BLaER1 treated with 17β-estradiol and CSF1 and Interleukin-3, amounts not matched to agents 10 nM and 100 nM (cell line): Measurements from ENCODE around the gene COL26A1.
A peak's percentile ranks its signal among the peaks of the same experiment; 100 is the strongest.

Experiments
- H3K27ac ChIP-seq, 11 experiments: shearing (Covaris generic); formaldehyde crosslinking; 2 replicates each; pipeline ENCODE4 v1.8.1; 2022
- H3K27me3 ChIP-seq, 11 experiments: shearing (Covaris generic); formaldehyde crosslinking; 2 replicates each; pipeline ENCODE4 v1.8.1; 2022
- H3K36me3 ChIP-seq, 11 experiments: shearing (Covaris generic); formaldehyde crosslinking; 2 replicates each; pipeline ENCODE4 v1.8.1; 2022
- H3K4me1 ChIP-seq, 10 experiments: shearing (Covaris generic); formaldehyde crosslinking; 2 replicates each; pipeline ENCODE4 v1.8.1; 2022
- H3K4me2 ChIP-seq, 11 experiments: shearing (Covaris generic); formaldehyde crosslinking; 2 replicates each; pipeline ENCODE4 v1.8.1; 2022
- H3K4me3 ChIP-seq, 10 experiments: shearing (Covaris generic); formaldehyde crosslinking; 2 replicates each; pipeline ENCODE4 v1.8.1; 2022
- H3K9ac ChIP-seq, 11 experiments: shearing (Covaris generic); formaldehyde crosslinking; 2 replicates each; pipeline ENCODE4 v1.8.1; 2022
- H3K9me3 ChIP-seq, 11 experiments: shearing (Covaris generic); formaldehyde crosslinking; replicated peaks in 1 of 11; 2 replicates each; pipeline ENCODE4 v1.8.1; 2022
- H4K20me1 ChIP-seq, 11 experiments: shearing (Covaris generic); formaldehyde crosslinking; 2 replicates each; pipeline ENCODE4 v1.8.1; 2022
- Cebpa-rat ChIP-seq, 11 experiments: shearing (Covaris generic); IDR thresholded peaks; 2 replicates each; pipeline ENCODE4 v1.8.1; 2022

Gene COL26A1

GRCh38 chr7:101575721-101576120 is 213.0 kb downstream of the COL26A1 start:
- H3K4me2 ChIP-seq: peak overlapping the region in 9 of 11 experiments; percentile 3 to 46 (median 25); a peak in 8 of 22 replicates
- no peak overlapping the region for H3K27ac ChIP-seq
- TF ChIP-seq Cebpa-rat (IDR thresholded peaks at IDR 0.05): no peak

GRCh38 chr7:101576998-101577397 is 214.3 kb downstream of the COL26A1 start:
- H3K9me3 ChIP-seq: peaks cover 28 to 51% (median 34%) of the 10 kb centered on the region in 11 experiments
- H3K27ac ChIP-seq: no peak overlapping the region
- H3K4me1 ChIP-seq: peaks cover 0 to 17% (median 12%) of the 10 kb centered on the region in 10 experiments; a peak in 16 of 20 replicates
- no peak overlapping the region for H3K4me2 ChIP-seq
- H3K27me3 ChIP-seq: no peaks in the 10 kb centered on the region
- no peak overlapping the region for H3K9ac ChIP-seq
- no peaks in the 10 kb centered on the region for H4K20me1 ChIP-seq
- H3K36me3 ChIP-seq: no peaks in the 10 kb centered on the region
- no peak overlapping the region for H3K4me3 ChIP-seq
- TF ChIP-seq Cebpa-rat (IDR thresholded peaks at IDR 0.05): no peak

More at GRCh38 chr7:101575721-101576120, 213.0 kb downstream of the COL26A1 start:
- Histone ChIP-seq H3K9me3 (peaks cover 35 to 59% (median 42%) of the 10 kb centered on the region in 11 experiments), H3K4me3 (no peak overlapping the region), H3K9ac (no peak overlapping the region), H3K27me3 (no peaks in the 10 kb centered on the region), H3K36me3 (no peaks in the 10 kb centered on the region), H3K4me1 (peaks cover 0 to 17% (median 12%) of the 10 kb centered on the region in 10 experiments; a peak in 16 of 20 replicates), H4K20me1 (no peaks in the 10 kb centered on the region)

GRCh38 chr7:101578552-101578951 is 215.9 kb downstream of the COL26A1 start:
- Histone ChIP-seq H3K27me3 (no peaks in the 10 kb centered on the region), H3K4me1 (peaks cover 0 to 17% (median 12%) of the 10 kb centered on the region in 10 experiments; a peak in 16 of 20 replicates), H4K20me1 (no peaks in the 10 kb centered on the region), H3K4me3 (no peak overlapping the region), H3K4me2 (no peak overlapping the region), H3K27ac (no peak overlapping the region), H3K9me3 (peaks cover 18 to 45% (median 30%) of the 10 kb centered on the region in 11 experiments), H3K36me3 (no peaks in the 10 kb centered on the region), H3K9ac (no peak overlapping the region)
- no peak for TF ChIP-seq Cebpa-rat (IDR thresholded peaks at IDR 0.05)

DNA sequence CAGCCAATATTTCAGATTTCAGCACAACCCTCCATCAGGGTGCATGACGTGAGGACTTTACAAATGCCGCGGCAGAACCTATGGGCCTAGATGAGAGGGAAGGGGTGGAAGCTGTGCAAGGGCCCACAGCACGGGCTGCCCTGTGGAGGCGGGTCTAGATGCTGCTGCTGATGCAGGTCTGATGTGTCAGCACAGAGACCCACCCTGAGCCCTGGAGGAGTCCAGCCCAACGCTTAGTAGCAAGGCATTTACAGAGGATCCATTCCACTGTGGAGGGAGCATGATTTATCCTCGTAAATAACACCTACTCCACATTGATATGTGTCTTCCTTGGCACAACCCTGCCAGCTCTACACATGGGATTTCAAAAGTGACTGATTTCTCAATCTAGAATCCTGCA is 217.9 kb downstream of the COL26A1 start:
- Histone ChIP-seq H3K9me3 (peaks cover 11 to 38% (median 25%) of the 10 kb centered on the region in 11 experiments; a peak in 20 of 22 replicates), H3K4me1 (peaks cover 0 to 9% (median 5%) of the 10 kb centered on the region in 10 experiments; a peak in 15 of 20 replicates), H3K27me3 (no peaks in the 10 kb centered on the region), H3K36me3 (no peaks in the 10 kb centered on the region), H3K4me3 (no peak overlapping the region), H4K20me1 (no peaks in the 10 kb centered on the region), H3K4me2 (no peak overlapping the region), H3K27ac (no peak overlapping the region), H3K9ac (no peak overlapping the region)
- TF ChIP-seq Cebpa-rat (IDR thresholded peaks at IDR 0.05): no peak

DNA sequence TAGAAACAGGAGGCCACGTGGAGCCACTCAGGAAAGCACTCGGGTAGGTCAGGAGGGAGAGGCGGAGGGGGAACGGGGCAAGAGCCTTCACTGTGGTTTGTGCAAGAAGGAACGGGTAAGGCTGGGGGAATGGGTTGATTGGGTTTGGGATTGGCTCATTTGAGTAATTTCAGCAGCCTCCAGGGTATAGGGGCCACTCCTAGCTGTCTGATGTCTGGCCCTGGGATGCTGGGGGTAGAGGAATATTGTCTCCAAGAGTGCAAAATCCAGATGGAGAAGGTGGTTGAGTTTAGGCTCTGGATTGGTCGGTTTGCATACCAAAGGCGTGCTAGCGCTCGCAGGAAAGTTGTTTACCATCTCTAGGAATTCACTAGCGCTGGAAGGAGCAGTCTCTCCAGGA is 219.2 kb downstream of the COL26A1 start:
- no peak overlapping the region for H3K4me3 ChIP-seq
- no peaks in the 10 kb centered on the region for H3K27me3 ChIP-seq

DNA sequence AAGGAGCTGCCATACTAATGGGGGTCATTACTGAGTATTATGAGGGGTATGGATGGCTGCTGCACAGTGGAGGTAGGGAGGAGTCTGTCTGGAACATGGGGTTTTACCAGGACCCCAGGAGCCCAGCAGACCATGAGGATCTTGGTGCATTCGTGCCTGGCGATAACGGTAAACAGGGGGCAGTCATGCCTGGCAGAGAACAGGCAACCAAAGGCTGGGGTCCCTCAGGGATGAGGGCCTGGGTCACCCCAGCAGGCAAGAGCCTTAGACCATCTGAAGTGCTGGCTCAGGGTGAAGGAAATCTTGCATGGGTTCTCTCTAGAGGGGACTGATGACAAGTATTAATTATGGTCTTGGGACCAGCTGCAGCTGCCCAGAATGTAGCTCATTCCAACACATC is 220.3 kb downstream of the COL26A1 start:
- Histone ChIP-seq H3K27me3 (no peaks in the 10 kb centered on the region), H3K9me3 (peaks cover 6 to 38% (median 18%) of the 10 kb centered on the region in 11 experiments; a peak in 19 of 22 replicates), H3K4me2 (no peak overlapping the region), H3K27ac (no peak overlapping the region), H4K20me1 (no peaks in the 10 kb centered on the region), H3K4me1 (peaks cover 0 to 6% (median 0%) of the 10 kb centered on the region in 10 experiments; a peak in 1 of 20 replicates), H3K4me3 (no peak overlapping the region), H3K36me3 (no peaks in the 10 kb centered on the region), H3K9ac (no peak overlapping the region)
- no peak for TF ChIP-seq Cebpa-rat (IDR thresholded peaks at IDR 0.05)

More for the DNA sequence above, 219.2 kb downstream of the COL26A1 start:
- Histone ChIP-seq H3K9ac (no peak overlapping the region), H3K4me1 (peaks cover 0 to 6% (median 0%) of the 10 kb centered on the region in 10 experiments; a peak in 1 of 20 replicates), H3K4me2 (no peak overlapping the region), H3K27ac (no peak overlapping the region), H4K20me1 (no peaks in the 10 kb centered on the region), H3K36me3 (no peaks in the 10 kb centered on the region), H3K9me3 (peaks cover 11 to 38% (median 23%) of the 10 kb centered on the region in 11 experiments; a peak in 20 of 22 replicates)
- no peak for TF ChIP-seq Cebpa-rat (IDR thresholded peaks at IDR 0.05)

GRCh38 chr7:101586078-101586905 is 223.6 kb downstream of the COL26A1 start:
- H3K36me3 ChIP-seq: no peaks in the 10 kb centered on the region
- H3K9me3 ChIP-seq: peaks cover 3 to 21% (median 10%) of the 10 kb centered on the region in 11 experiments; a peak in 17 of 22 replicates

DNA sequence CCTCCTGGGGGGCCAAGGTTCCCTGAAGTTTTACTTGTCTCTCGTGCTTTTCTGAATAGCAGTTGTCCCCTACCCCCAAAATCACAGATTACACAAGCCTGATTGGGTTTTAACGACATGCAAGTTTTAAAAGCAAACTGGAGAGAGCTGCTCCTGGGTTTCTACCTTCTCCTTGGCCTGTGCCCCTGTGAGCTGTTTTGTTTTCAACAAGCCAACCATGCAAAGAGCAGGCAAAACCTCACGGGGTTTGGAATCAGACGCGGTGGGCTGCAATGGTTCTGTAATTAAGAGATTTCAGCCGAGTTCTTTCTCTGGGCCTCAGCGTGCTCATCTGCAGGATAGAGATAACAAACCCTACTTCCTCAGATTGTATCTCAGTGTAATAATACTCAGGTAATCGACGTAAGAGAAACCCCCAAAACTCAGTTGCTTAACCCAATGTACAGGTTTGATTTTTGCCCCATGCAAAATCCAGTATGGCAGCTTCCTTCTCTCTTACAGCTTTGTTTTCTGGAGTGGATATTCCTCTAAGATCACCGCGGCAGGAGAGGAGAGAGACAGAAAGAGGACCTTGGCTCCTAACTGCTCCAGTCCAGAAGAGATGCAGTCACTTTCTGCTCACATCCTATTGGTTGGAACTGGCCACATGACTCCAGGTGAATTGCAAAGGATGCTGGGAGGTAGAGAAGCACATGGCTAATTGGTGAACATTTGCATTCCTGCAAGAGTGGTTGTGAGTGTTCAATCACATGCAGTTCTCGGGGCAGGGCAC is 224.4 kb downstream of the COL26A1 start:
- H3K4me1 ChIP-seq: peaks cover 0 to 7% (median 0%) of the 10 kb centered on the region in 10 experiments; a peak in 2 of 20 replicates
- no peak overlapping the region for H3K9ac ChIP-seq
- no peaks in the 10 kb centered on the region for H3K27me3 ChIP-seq
- no peak overlapping the region for H3K4me3 ChIP-seq
- H3K36me3 ChIP-seq: no peaks in the 10 kb centered on the region
- peaks cover 3 to 16% (median 10%) of the 10 kb centered on the region in 11 experiments; a peak in 17 of 22 replicates for H3K9me3 ChIP-seq
- no peak for TF ChIP-seq Cebpa-rat (IDR thresholded peaks at IDR 0.05)
- H4K20me1 ChIP-seq: no peaks in the 10 kb centered on the region
- H3K27ac ChIP-seq: no peak overlapping the region
- H3K4me2 ChIP-seq: no peak overlapping the region

More at GRCh38 chr7:101586078-101586905, 223.6 kb downstream of the COL26A1 start:
- Histone ChIP-seq H3K27me3 (no peaks in the 10 kb centered on the region), H3K4me2 (no peak overlapping the region), H3K27ac (no peak overlapping the region), H3K9ac (no peak overlapping the region), H3K4me1 (peaks cover 0 to 7% (median 0%) of the 10 kb centered on the region in 10 experiments; a peak in 2 of 20 replicates), H4K20me1 (no peaks in the 10 kb centered on the region), H3K4me3 (no peak overlapping the region)
- TF ChIP-seq Cebpa-rat (IDR thresholded peaks at IDR 0.05): no peak
